ENCODE measurements around the gene NATD1. TPM values are rescaled to one million over a fixed set of nuclear protein-coding genes. Genes with fewer than 3 reads are reported as not detected.

The NATD1 gene
- total and polyA plus RNA-seq, 10 of the 15 experiments (the other 5 are each of a cell fraction or from before 2014, with no cell fraction given): 0.02 to 0.33 (median 0.15) TPM

GRCh38 chr17:21191698-21192097 is 61.5 kb downstream of the NATD1 start:
- Histone ChIP-seq H3K27ac (ENCODE audit: control insufficient read depth, insufficient read depth) (no peak overlapping the region), H3K27me3 (replicated peaks in 1 of 2; ENCODE audit: control insufficient read depth in 2 of 2, insufficient read depth in 2 of 2, low read length in 1 of 2) (no peaks in the 10 kb centered on the region), H3K4me2 (ENCODE audit: control insufficient read depth, insufficient read depth) (no peak overlapping the region), H3K36me3 (ENCODE audit: control insufficient read depth in 2 of 2, insufficient read depth in 2 of 2, low read length in 1 of 2) (peaks cover 11 to 12% of the 10 kb centered on the region in 2 experiments; a peak in 3 of 4 replicates), H3K79me2 (ENCODE audit: control insufficient read depth, insufficient read depth, low read length) (no peaks in the 10 kb centered on the region), H3K4me3 (no peak overlapping the region), H4K20me1 (ENCODE audit: control insufficient read depth, insufficient read depth) (no peaks in the 10 kb centered on the region), H3K9ac (ENCODE audit: control insufficient read depth, insufficient read depth, low read length) (no peak overlapping the region), H3K4me1 (ENCODE audit: control insufficient read depth, insufficient read depth, low read length) (no peaks in the 10 kb centered on the region), H2AFZ (ENCODE audit: control insufficient read depth, low read depth, low read length) (no peak overlapping the region), H3K9me3 (replicated peaks; ENCODE audit: control insufficient read depth, insufficient read depth, low read length) (no peaks in the 10 kb centered on the region)
- WGBS (ENCODE audit: insufficient coverage, insufficient replicate concordance, low lambda C conversion rate, missing lambda C conversion rate): 100% methylated on average over 2 of the region's 2 CpGs
- ATAC-seq (no peak), DNase-seq (ENCODE audit: low read depth, low spot score) (no peak), FAIRE-seq (no peak)
- ChIA-PET CTCF (interaction anchor here (1.0 kb wide), 1 partner anchor 15 kb away, joined by 3 read pairs; no protein-coding TSS in a partner anchor), RAD21 (ENCODE audit: unreplicated experiment) (no interaction called here), POLR2A (no interaction called here), SMC1A (ENCODE audit: uncharacterized antibody, unreplicated experiment) (no interaction called here)
- BruUV-seq (replicated peaks): no TSS peak
- intact Hi-C loops (cut with micrococcal nuclease; ENCODE audit: unreplicated experiment) (no loop called here), in situ Hi-C loops (cut with MboI) (no loop called here)
- TF ChIP-seq NKRF (conservative IDR thresholded peaks at IDR 0.05) (no peak), NR2C2 (IDR thresholded peaks at IDR 0.05; ENCODE audit: borderline replicate concordance, control insufficient read depth, insufficient read length, low read depth) (no peak)

DNA sequence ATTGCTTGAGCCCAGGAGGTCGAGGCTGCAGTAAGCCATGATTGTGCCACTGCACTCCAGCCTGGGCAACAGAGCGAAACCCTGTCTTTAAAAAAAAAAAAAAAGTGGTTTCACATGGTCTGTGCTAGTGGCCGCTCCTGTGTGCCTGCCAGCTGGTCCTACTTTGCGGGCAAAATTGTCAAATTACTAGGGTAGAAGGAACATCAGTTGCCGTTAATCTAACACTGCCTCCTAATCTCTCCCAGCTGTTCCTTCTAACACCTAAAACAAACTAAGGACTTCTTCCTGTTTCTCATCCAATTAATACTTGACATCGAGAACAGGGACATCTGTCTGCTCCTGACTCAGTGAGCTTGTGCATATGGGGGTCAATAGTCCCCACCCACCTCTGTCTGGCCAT is 63.1 kb downstream of the NATD1 start:
- no peak overlapping the region for H3K4me2 ChIP-seq (ENCODE audit: control insufficient read depth, insufficient read depth)
- no TSS peak for BruUV-seq (replicated peaks)
- in situ Hi-C loops (cut with MboI): no loop called here
- no peaks in the 10 kb centered on the region for H4K20me1 ChIP-seq (ENCODE audit: control insufficient read depth, insufficient read depth)
- no peaks in the 10 kb centered on the region for H3K79me2 ChIP-seq (ENCODE audit: control insufficient read depth, insufficient read depth, low read length)
- intact Hi-C loops (cut with micrococcal nuclease; ENCODE audit: unreplicated experiment): no loop called here
- 91% methylated on average over 5 of the region's 6 CpGs for WGBS (ENCODE audit: insufficient coverage, insufficient replicate concordance, low lambda C conversion rate, missing lambda C conversion rate)
- DNase-seq (ENCODE audit: low read depth, low spot score): no peak
- H3K9ac ChIP-seq (ENCODE audit: control insufficient read depth, insufficient read depth, low read length): no peak overlapping the region
- H3K36me3 ChIP-seq (ENCODE audit: control insufficient read depth in 2 of 2, insufficient read depth in 2 of 2, low read length in 1 of 2): peaks cover 11 to 19% of the 10 kb centered on the region in 2 experiments; a peak in 3 of 4 replicates
- H3K4me1 ChIP-seq (ENCODE audit: control insufficient read depth, insufficient read depth, low read length): no peaks in the 10 kb centered on the region
- no peaks in the 10 kb centered on the region for H3K27me3 ChIP-seq (replicated peaks in 1 of 2; ENCODE audit: control insufficient read depth in 2 of 2, insufficient read depth in 2 of 2, low read length in 1 of 2)
- POLR2A ChIA-PET: no interaction called here
- FAIRE-seq: no peak
- CTCF ChIA-PET: interaction anchor here (1.8 kb wide), 1 partner anchor 61 kb away, joined by 4 read pairs; no protein-coding TSS in a partner anchor
- ATAC-seq: no peak
- H2AFZ ChIP-seq (ENCODE audit: control insufficient read depth, low read depth, low read length): no peak overlapping the region
- no peak overlapping the region for H3K27ac ChIP-seq (ENCODE audit: control insufficient read depth, insufficient read depth)
- RAD21 ChIA-PET (ENCODE audit: unreplicated experiment): no interaction called here
- SMC1A ChIA-PET (ENCODE audit: uncharacterized antibody, unreplicated experiment): interaction anchor here (0.9 kb wide), 1 partner anchor 12 kb away, joined by 3 read pairs; no protein-coding TSS in a partner anchor
- no peak overlapping the region for H3K4me3 ChIP-seq
- no peaks in the 10 kb centered on the region for H3K9me3 ChIP-seq (replicated peaks; ENCODE audit: control insufficient read depth, insufficient read depth, low read length)
- TF ChIP-seq SIX5 (IDR thresholded peaks at IDR 0.05; ENCODE audit: low read depth, low read length, severe bottlenecking) (no peak), STAT3 (IDR thresholded peaks at IDR 0.05; ENCODE audit: low read depth, low read length) (no peak), YY1 (IDR thresholded peaks at IDR 0.05; ENCODE audit: low read depth, low read length) (no peak), FOS (IDR thresholded peaks at IDR 0.05; ENCODE audit: borderline replicate concordance, extremely low read depth, insufficient read length) (no peak), MTA3 (IDR thresholded peaks at IDR 0.05; ENCODE audit: borderline replicate concordance, low read length) (no peak), ZBED1 (IDR thresholded peaks at IDR 0.05; ENCODE audit: borderline replicate concordance) (no peak), CHD1 (IDR thresholded peaks at IDR 0.05; ENCODE audit: low read depth, low read length) (no peak), NFYB (IDR thresholded peaks at IDR 0.05; ENCODE audit: insufficient read depth, low read depth, low read length) (no peak), ESRRA (IDR thresholded peaks at IDR 0.05; ENCODE audit: low read length) (no peak), ELK1 (IDR thresholded peaks at IDR 0.05; ENCODE audit: low read depth, low read length) (no peak), TCF3 (IDR thresholded peaks at IDR 0.05; ENCODE audit: borderline replicate concordance, insufficient read depth, low read depth, low read length) (no peak), HDAC2 (IDR thresholded peaks at IDR 0.05) (no peak), NR2C1 (IDR thresholded peaks at IDR 0.05) (no peak)
